HCT116 (cell line): ENCODE measurements around the gene RAB1A.

Experiments
- CTCF ChIP-seq, 3 experiments: fragments of 200-600 bp in 1 of 3; sonication (generic) in 1 of 3; IDR thresholded peaks in 2 of 3; conservative IDR thresholded peaks in 1 of 3; 2 replicates each; pipeline ENCODE4 v1.5.1; 2012 to 2017; ENCODE audit warnings: low read depth in 2 of 3, low read length in 2 of 3, antibody characterized with exemption in 1 of 3, borderline replicate concordance in 1 of 3, control low read depth in 1 of 3, mild to moderate bottlenecking in 1 of 3, mixed read lengths in 1 of 3, mixed run types in 1 of 3, moderate library complexity in 1 of 3; ENCODE audit not compliant: insufficient read depth in 1 of 3
- JUND ChIP-seq: IDR thresholded peaks from 2 replicates; pipeline ENCODE4 v1.6.1; 2012
- TCF7L2 ChIP-seq: IDR thresholded peaks from 2 replicates; pipeline ENCODE4 v1.7.0; 2011; ENCODE audit warnings: borderline replicate concordance, inconsistent platforms; ENCODE audit not compliant: insufficient read depth, insufficient read length; ENCODE audit errors: extremely low read depth
- YY1 ChIP-seq: IDR thresholded peaks from 2 replicates; pipeline ENCODE4 v1.6.1; 2011; ENCODE audit warnings: low read length, low read depth, moderate library complexity, mild to moderate bottlenecking; ENCODE audit not compliant: insufficient replicate concordance; ENCODE audit errors: extremely low read depth

GRCh38 chr2:65096948-65097347 lies 33.0 kb downstream of the RAB1A start:
- TF ChIP-seq CTCF (IDR thresholded peaks at IDR 0.05 in 2 of 3, conservative IDR thresholded peaks at IDR 0.05 in 1 of 3; ENCODE audit: borderline replicate concordance in 1 of 3, insufficient read depth in 1 of 3, low read depth in 2 of 3, low read length in 2 of 3) (no peak), TCF7L2 (no peak), YY1 (no peak), JUND (no peak)
